Measurements from ENCODE around the gene PARVA.

GRCh38 chr11:12540075-12540680 is 162.8 kb downstream of the PARVA start:
- TF ChIP-seq TAF1 (IDR thresholded peaks at IDR 0.05; ENCODE audit: borderline replicate concordance, insufficient read depth, low read length) (no peak), SIN3A (IDR thresholded peaks at IDR 0.05; ENCODE audit: borderline replicate concordance, insufficient read depth, low read length) (no peak), REST (IDR thresholded peaks at IDR 0.05; ENCODE audit: insufficient read depth in 1 of 2, low read depth in 2 of 2, low read length in 2 of 2) (no peak), POLR2AphosphoS5 (IDR thresholded peaks at IDR 0.05; ENCODE audit: low read depth, low read length) (no peak), FOXP2 (optimal IDR thresholded peaks at IDR 0.05; ENCODE audit: borderline replicate concordance, extremely low read depth, extremely low read length, insufficient read depth) (no peak)
